Tibial nerve (tissue), 4 donors: ENCODE measurements around the gene MAN1A2.

Source experiments
- EP300 ChIP-seq, 2 donors: sonication (generic); formaldehyde crosslinking; IDR thresholded peaks; one replicate each; pipeline ENCODE4 v1.6.1; 2017; ENCODE audit warnings: antibody characterized with exemption in 2 of 2, mild to moderate bottlenecking in 1 of 2
- POLR2A ChIP-seq, 2 donors: fragments of 450-650 bp; IDR thresholded peaks; one replicate each; pipeline ENCODE4 v1.6.1; 2017; ENCODE audit warnings: antibody characterized with exemption in 2 of 2, mild to moderate bottlenecking in 2 of 2, moderate library complexity in 2 of 2
- TF ChIP-seq, protein P1 (sequence below), 5 experiments: fragments of 200-600 bp in 3 of 5; fragments of 450-650 bp in 2 of 5; sonication (generic) in 3 of 5; IDR thresholded peaks; one replicate each; pipeline ENCODE4 v1.5.1; 2016 to 2019; ENCODE audit warnings: antibody characterized with exemption in 5 of 5, mild to moderate bottlenecking in 3 of 5, moderate library complexity in 2 of 5

DNA sequence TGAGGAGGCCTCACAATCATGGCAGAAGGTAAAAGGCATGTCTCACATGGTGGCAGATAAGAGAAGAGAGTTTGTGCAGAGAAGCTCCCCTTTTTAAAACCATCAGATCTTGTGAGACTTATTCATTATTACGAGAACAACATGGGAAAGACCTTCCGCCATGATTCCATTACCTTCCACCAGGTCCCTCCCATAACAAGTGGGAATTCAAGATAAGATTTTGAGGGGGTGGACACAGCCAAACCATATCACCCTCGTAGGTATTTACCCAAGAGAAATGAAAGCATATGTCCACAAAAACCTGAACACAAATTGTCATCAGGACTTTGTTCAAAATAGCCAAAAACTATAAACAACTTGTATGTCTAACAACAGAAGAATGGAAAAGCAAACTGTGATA, 192.7 kb downstream of the MAN1A2 start:
- TF ChIP-seq, protein P1, sequence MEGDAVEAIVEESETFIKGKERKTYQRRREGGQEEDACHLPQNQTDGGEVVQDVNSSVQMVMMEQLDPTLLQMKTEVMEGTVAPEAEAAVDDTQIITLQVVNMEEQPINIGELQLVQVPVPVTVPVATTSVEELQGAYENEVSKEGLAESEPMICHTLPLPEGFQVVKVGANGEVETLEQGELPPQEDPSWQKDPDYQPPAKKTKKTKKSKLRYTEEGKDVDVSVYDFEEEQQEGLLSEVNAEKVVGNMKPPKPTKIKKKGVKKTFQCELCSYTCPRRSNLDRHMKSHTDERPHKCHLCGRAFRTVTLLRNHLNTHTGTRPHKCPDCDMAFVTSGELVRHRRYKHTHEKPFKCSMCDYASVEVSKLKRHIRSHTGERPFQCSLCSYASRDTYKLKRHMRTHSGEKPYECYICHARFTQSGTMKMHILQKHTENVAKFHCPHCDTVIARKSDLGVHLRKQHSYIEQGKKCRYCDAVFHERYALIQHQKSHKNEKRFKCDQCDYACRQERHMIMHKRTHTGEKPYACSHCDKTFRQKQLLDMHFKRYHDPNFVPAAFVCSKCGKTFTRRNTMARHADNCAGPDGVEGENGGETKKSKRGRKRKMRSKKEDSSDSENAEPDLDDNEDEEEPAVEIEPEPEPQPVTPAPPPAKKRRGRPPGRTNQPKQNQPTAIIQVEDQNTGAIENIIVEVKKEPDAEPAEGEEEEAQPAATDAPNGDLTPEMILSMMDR (IDR thresholded peaks at IDR 0.05): no peak
- TF ChIP-seq EP300 (IDR thresholded peaks at IDR 0.05) (no peak), POLR2A (IDR thresholded peaks at IDR 0.05) (no peak)
